IMR-90 (cell line): Measurements from ENCODE around the gene ARHGEF16. TPM values are rescaled to one million over a fixed set of nuclear protein-coding genes. Genes with fewer than 3 reads are reported as not detected.

Source experiments
- ATAC-seq: fragments of 200-7000 bp; cut with Tn5 transposase; 2 replicates; pipeline ENCODE4 v1.9.1; 2020; ENCODE audit warnings: low read depth, mild to moderate bottlenecking, moderate library complexity
- BruUV-seq: library from RNA; stranded (reverse); fragments of 400-500 nt; replicated peaks from 2 replicates; lab custom pipeline; 2021; lab: Mats Ljungman, UMichigan
- CTCF ChIA-PET: fragments of 300-600 bp; formaldehyde crosslinking; extraction: SDS; loops from one replicate; lab custom pipeline; 2021; ENCODE audit warnings: antibody characterized with exemption; lab: Yijun Ruan, JAX
- POLR2A ChIA-PET: fragments of 300-600 bp; sonication (Branson Sonifier 250); formaldehyde crosslinking; loops from one replicate; lab custom pipeline; 2022; ENCODE audit warnings: antibody characterized with exemption; ENCODE audit not compliant: unreplicated experiment; lab: Charles Lee
- DNase-seq: peaks from one replicate; pipeline ENCODE4 v3.0.0; 2013
- H2AFZ ChIP-seq: replicated peaks from 2 replicates; pipeline ENCODE3; 2013; ENCODE audit warnings: low read length, mild to moderate bottlenecking; ENCODE audit not compliant: poor library complexity
- H2AK5ac ChIP-seq: 2 replicates; pipeline ENCODE4 v1.6.1; 2013; ENCODE audit warnings: low read depth, low read length, inconsistent platforms
- H2AK9ac ChIP-seq: replicated peaks from 2 replicates; pipeline ENCODE3; 2013; ENCODE audit warnings: mild to moderate bottlenecking, low read depth, low read length, moderate library complexity; ENCODE audit not compliant: poor library complexity
- H2BK120ac ChIP-seq: 2 replicates; pipeline ENCODE4 v1.6.1; 2013; ENCODE audit warnings: low read depth, low read length, inconsistent platforms
- H2BK15ac ChIP-seq: 3 replicates; pipeline ENCODE4 v1.6.1; 2013; ENCODE audit warnings: low read depth, low read length, inconsistent platforms
- H2BK20ac ChIP-seq: 2 replicates; pipeline ENCODE4 v1.6.1; 2013; ENCODE audit warnings: low read depth, mild to moderate bottlenecking, inconsistent platforms, low read length, moderate library complexity
- H2BK5ac ChIP-seq: 2 replicates; pipeline ENCODE4 v1.6.1; 2013; ENCODE audit warnings: mild to moderate bottlenecking, low read depth, low read length, inconsistent platforms; ENCODE audit not compliant: poor library complexity, severe bottlenecking
- H3K14ac ChIP-seq: replicated peaks from 2 replicates; pipeline ENCODE4 v1.6.1; 2013; ENCODE audit warnings: low read depth, low read length, inconsistent platforms
- H3K18ac ChIP-seq: 2 replicates; pipeline ENCODE4 v1.6.1; 2013; ENCODE audit warnings: low read depth, low read length, control low read depth
- H3K23ac ChIP-seq: 2 replicates; pipeline ENCODE4 v1.6.1; 2013; ENCODE audit warnings: low read depth, low read length, inconsistent platforms
- H3K27ac ChIP-seq: 2 replicates; pipeline ENCODE4 v1.5.1; 2013; ENCODE audit warnings: mild to moderate bottlenecking, control low read depth, low read length; ENCODE audit not compliant: insufficient read depth
- H3K27me3 ChIP-seq: 2 replicates; pipeline ENCODE4 v1.6.1; 2013; ENCODE audit warnings: low read length; ENCODE audit not compliant: control insufficient read depth, insufficient read depth
- H3K36me3 ChIP-seq: 2 replicates; pipeline ENCODE4 v1.6.1; 2013; ENCODE audit warnings: low read length, mixed read lengths; ENCODE audit not compliant: control insufficient read depth, insufficient read depth
- H3K4ac ChIP-seq: 2 replicates; pipeline ENCODE4 v1.6.1; 2013; ENCODE audit warnings: low read depth, low read length, inconsistent platforms
- H3K4me1 ChIP-seq: 2 replicates; pipeline ENCODE4 v1.6.1; 2013; ENCODE audit warnings: low read length, mixed read lengths; ENCODE audit not compliant: control insufficient read depth, insufficient read depth
- H3K4me2 ChIP-seq: 2 replicates; pipeline ENCODE4 v1.6.1; 2013; ENCODE audit warnings: low read depth, mild to moderate bottlenecking, control low read depth, low read length, moderate library complexity
- H3K4me3 ChIP-seq: 2 replicates; pipeline ENCODE4 v1.5.1; 2013; ENCODE audit warnings: low read depth, mild to moderate bottlenecking, control low read depth, low read length, moderate library complexity; ENCODE audit not compliant: insufficient read depth
- H3K56ac ChIP-seq: 2 replicates; pipeline ENCODE4 v1.6.1; 2013; ENCODE audit warnings: low read length, inconsistent platforms; ENCODE audit not compliant: insufficient read depth; ENCODE audit errors: extremely low read depth
- H3K79me1 ChIP-seq, 2 experiments: 2 replicates each; pipeline ENCODE4 v1.6.1; 2013; ENCODE audit warnings: low read length in 2 of 2, inconsistent platforms in 1 of 2, low read depth in 1 of 2
- H3K9ac ChIP-seq: 2 replicates; pipeline ENCODE4 v1.6.1; 2013; ENCODE audit warnings: low read depth, low read length, control low read depth
- H3K9me1 ChIP-seq: 2 replicates; pipeline ENCODE4 v1.6.1; 2013; ENCODE audit warnings: low read length, inconsistent platforms; ENCODE audit not compliant: insufficient read depth
- H3K9me3 ChIP-seq: 2 replicates; pipeline ENCODE4 v1.6.1; 2013; ENCODE audit warnings: low read length; ENCODE audit not compliant: control insufficient read depth, insufficient read depth
- H4K20me1 ChIP-seq: 2 replicates; pipeline ENCODE4 v1.6.1; 2013; ENCODE audit warnings: low read length, inconsistent platforms; ENCODE audit not compliant: insufficient read depth
- H4K5ac ChIP-seq: 2 replicates; pipeline ENCODE4 v1.6.1; 2013; ENCODE audit warnings: mild to moderate bottlenecking, low read depth, low read length, control low read depth
- H4K8ac ChIP-seq, 2 experiments: 2 replicates each; pipeline ENCODE4 v1.6.1; 2013; ENCODE audit warnings: low read depth in 2 of 2, low read length in 2 of 2, control low read depth in 1 of 2, inconsistent platforms in 1 of 2
- H4K91ac ChIP-seq: 2 replicates; pipeline ENCODE4 v1.6.1; 2013; ENCODE audit warnings: low read depth, low read length, inconsistent platforms; ENCODE audit not compliant: insufficient read depth
- BHLHE40 ChIP-seq: fragments of 150-350 bp; IDR thresholded peaks from 2 replicates; pipeline ENCODE4 v1.6.1; 2016; ENCODE audit warnings: mild to moderate bottlenecking, low read depth, low read length
- CEBPB ChIP-seq: IDR thresholded peaks from 2 replicates; pipeline ENCODE4 v1.6.1; 2012; ENCODE audit warnings: low read depth, low read length, improper control_type of control experiment
- CHD1 ChIP-seq: IDR thresholded peaks from 2 replicates; pipeline ENCODE4 v1.6.1; 2012; ENCODE audit warnings: low read depth, low read length, improper control_type of control experiment
- ELK1 ChIP-seq: fragments of 150-350 bp; IDR thresholded peaks from 2 replicates; pipeline ENCODE4 v1.6.1; 2016; ENCODE audit warnings: low read depth, mild to moderate bottlenecking, low read length, moderate library complexity, borderline replicate concordance
- FOS ChIP-seq: fragments of 150-350 bp; IDR thresholded peaks from 2 replicates; pipeline ENCODE4 v1.6.1; 2016; ENCODE audit warnings: low read depth, low read length
- MAFK ChIP-seq: IDR thresholded peaks from 2 replicates; pipeline ENCODE4 v1.6.1; 2012; ENCODE audit warnings: low read depth, low read length, improper control_type of control experiment
- MAZ ChIP-seq: IDR thresholded peaks from 2 replicates; pipeline ENCODE4 v1.6.1; 2012; ENCODE audit warnings: low read depth, mild to moderate bottlenecking, low read length, improper control_type of control experiment, moderate library complexity, borderline replicate concordance
- MXI1 ChIP-seq: IDR thresholded peaks from 2 replicates; pipeline ENCODE4 v1.6.1; 2012; ENCODE audit warnings: low read depth, mild to moderate bottlenecking, low read length, moderate library complexity, borderline replicate concordance
- NFE2L2 ChIP-seq: fragments of 150-350 bp; IDR thresholded peaks from 2 replicates; pipeline ENCODE4 v1.6.1; 2016; ENCODE audit warnings: low read depth, mild to moderate bottlenecking, low read length
- POLR2A ChIP-seq: IDR thresholded peaks from 2 replicates; pipeline ENCODE4 v1.6.1; 2012; ENCODE audit warnings: mild to moderate bottlenecking, low read depth, low read length
- RAD21 ChIP-seq: IDR thresholded peaks from 2 replicates; pipeline ENCODE4 v1.6.1; 2012; ENCODE audit warnings: low read length, improper control_type of control experiment
- RCOR1 ChIP-seq: IDR thresholded peaks from 2 replicates; pipeline ENCODE4 v1.6.1; 2012; ENCODE audit warnings: mild to moderate bottlenecking, low read length, improper control_type of control experiment; ENCODE audit not compliant: insufficient replicate concordance
- RFX5 ChIP-seq: IDR thresholded peaks from 2 replicates; pipeline ENCODE4 v1.8.0; 2012; ENCODE audit warnings: low read depth, mild to moderate bottlenecking, low read length, moderate library complexity
- SMC3 ChIP-seq: fragments of 150-350 bp; IDR thresholded peaks from 2 replicates; pipeline ENCODE4 v1.6.1; 2016; ENCODE audit warnings: low read depth, mild to moderate bottlenecking, antibody characterized with exemption, low read length, moderate library complexity
- WGBS, 2 experiments: methylation state at CpG; one replicate each; pipeline versions ENCODE4 v1.1.5 to v1.1.7; 2013; ENCODE audit warnings: missing lambda C conversion rate in 2 of 2; ENCODE audit not compliant: insufficient read length in 1 of 2; ENCODE audit errors: extremely low coverage in 2 of 2; 5-methylcytosine and 5-hydroxymethylcytosine counted together
- dilution Hi-C: fragments of 300-500 bp; cut with HindIII; formaldehyde crosslinking; loops from one replicate; pipeline ENCODE4 v1.14.3; 2018; ENCODE audit warnings: low sequenced_read_pairs; ENCODE audit not compliant: unreplicated experiment
- in situ Hi-C: fragments of 300-500 bp; cut with MboI; formaldehyde crosslinking; loops from 3 replicates; pipeline ENCODE4 v1.14.3; 2019; ENCODE audit warnings: low sequenced_read_pairs, inconsistent platforms, mixed read lengths
- intact Hi-C: fragments of 100-400 bp; cut with micrococcal nuclease; formaldehyde crosslinking; loops from 2 replicates; pipeline ENCODE4 v1.10.0; 2022
- polyA plus RNA-seq, 3 experiments: library from polyadenylated mRNA; depleted of rRNA; stranded (reverse); fragments of >200 nt; gene quantifications; 2 replicates each; pipeline ENCODE4 v1.2.3, GENCODE V29; 2012; ENCODE audit warnings: low replicate concordance in 1 of 3
- total RNA-seq: library from RNA; depleted of rRNA; stranded (reverse); fragments of >200 nt; gene quantifications from 2 replicates; pipeline ENCODE4 v1.2.3, GENCODE V29; 2012
- TF ChIP-seq, protein P1 (sequence below): fragments of 150-350 bp; IDR thresholded peaks from 2 replicates; pipeline ENCODE4 v1.6.1; 2017; ENCODE audit warnings: mild to moderate bottlenecking, antibody characterized with exemption, low read length, low read depth
- TF ChIP-seq, protein P2 (sequence below): conservative IDR thresholded peaks from 2 replicates; pipeline ENCODE4 v1.5.1; 2012; ENCODE audit warnings: mild to moderate bottlenecking, low read depth, low read length, improper control_type of control experiment

The ARHGEF16 gene
- total and polyA plus RNA-seq, 2 of the 4 experiments (the other 2 are of a cell fraction) = 0.18 to 0.39 TPM

DNA sequence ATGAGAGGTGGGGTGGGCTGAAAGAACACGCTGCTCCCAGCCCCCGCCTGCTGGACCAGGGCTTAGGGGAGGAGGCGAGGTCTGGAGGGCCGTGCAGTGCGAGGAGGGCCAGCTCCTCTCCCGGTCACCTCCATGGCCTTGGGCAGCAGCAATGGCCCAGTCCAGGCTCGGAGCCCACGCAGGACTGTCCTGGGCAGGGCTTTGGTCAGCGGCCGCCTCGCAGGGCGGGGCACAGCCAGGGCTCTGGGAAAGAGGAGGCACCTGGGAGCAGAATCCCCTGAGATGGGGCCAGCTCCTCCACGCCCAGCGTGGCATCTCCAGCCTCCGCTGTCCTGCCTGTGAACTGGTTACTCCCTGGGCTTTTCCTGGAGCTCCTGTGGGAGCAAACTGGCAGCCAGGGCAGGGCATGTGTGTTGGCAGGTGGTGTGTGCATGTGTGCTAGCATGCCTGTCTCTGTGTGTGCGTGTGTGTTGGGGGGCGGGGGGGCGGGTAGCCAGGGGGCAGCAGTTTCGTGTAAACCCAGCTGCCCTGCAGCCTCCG is 27.4 kb downstream of the ARHGEF16 start:
- no TSS peak for BruUV-seq
- Histone ChIP-seq H4K20me1 (no peaks in the 10 kb centered on the region; the same call in 1 of the 2 replicates), H3K23ac (no peak overlapping the region), H3K9me3 (no peaks in the 10 kb centered on the region), H3K9me1 (no peaks in the 10 kb centered on the region), H2AK9ac (no peak overlapping the region), H3K14ac (no peak overlapping the region), H3K4me1 (no peaks in the 10 kb centered on the region), H2AK5ac (no peak overlapping the region), H3K56ac (no peak overlapping the region), H3K36me3 (no peaks in the 10 kb centered on the region), H3K79me1 (no peaks in the 10 kb centered on the region), H2AFZ (no peak overlapping the region), H3K27ac (no peak overlapping the region), H3K9ac (no peak overlapping the region), H3K18ac (no peak overlapping the region), H3K4me3 (no peak overlapping the region), H3K4ac (no peak overlapping the region), H2BK20ac (no peak overlapping the region), H3K4me2 (no peak overlapping the region), H2BK15ac (no peak overlapping the region), H4K5ac (no peak overlapping the region), H3K27me3 (peaks cover 2% of the 10 kb centered on the region; the same call in 1 of the 2 replicates), H2BK5ac (no peak overlapping the region), H4K91ac (no peak overlapping the region), H4K8ac (no peak overlapping the region), H2BK120ac (no peak overlapping the region)
- WGBS, 2 experiments = 64% methylated on average over 9 of the region's 20 CpGs; no CpG with 5 or more reads in 1 of the 2 experiments
- in situ Hi-C loops = no loop called here
- no peak for TF ChIP-seq CHD1
- no peak for TF ChIP-seq RAD21
- TF ChIP-seq, protein P1, sequence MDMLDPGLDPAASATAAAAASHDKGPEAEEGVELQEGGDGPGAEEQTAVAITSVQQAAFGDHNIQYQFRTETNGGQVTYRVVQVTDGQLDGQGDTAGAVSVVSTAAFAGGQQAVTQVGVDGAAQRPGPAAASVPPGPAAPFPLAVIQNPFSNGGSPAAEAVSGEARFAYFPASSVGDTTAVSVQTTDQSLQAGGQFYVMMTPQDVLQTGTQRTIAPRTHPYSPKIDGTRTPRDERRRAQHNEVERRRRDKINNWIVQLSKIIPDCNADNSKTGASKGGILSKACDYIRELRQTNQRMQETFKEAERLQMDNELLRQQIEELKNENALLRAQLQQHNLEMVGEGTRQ = no peak
- TF ChIP-seq MAZ = no peak
- no peak for TF ChIP-seq NFE2L2
- no peak for TF ChIP-seq CEBPB
- TF ChIP-seq RFX5 = no peak
- no peak for TF ChIP-seq MXI1
- no peak for TF ChIP-seq ELK1
- TF ChIP-seq, protein P2, sequence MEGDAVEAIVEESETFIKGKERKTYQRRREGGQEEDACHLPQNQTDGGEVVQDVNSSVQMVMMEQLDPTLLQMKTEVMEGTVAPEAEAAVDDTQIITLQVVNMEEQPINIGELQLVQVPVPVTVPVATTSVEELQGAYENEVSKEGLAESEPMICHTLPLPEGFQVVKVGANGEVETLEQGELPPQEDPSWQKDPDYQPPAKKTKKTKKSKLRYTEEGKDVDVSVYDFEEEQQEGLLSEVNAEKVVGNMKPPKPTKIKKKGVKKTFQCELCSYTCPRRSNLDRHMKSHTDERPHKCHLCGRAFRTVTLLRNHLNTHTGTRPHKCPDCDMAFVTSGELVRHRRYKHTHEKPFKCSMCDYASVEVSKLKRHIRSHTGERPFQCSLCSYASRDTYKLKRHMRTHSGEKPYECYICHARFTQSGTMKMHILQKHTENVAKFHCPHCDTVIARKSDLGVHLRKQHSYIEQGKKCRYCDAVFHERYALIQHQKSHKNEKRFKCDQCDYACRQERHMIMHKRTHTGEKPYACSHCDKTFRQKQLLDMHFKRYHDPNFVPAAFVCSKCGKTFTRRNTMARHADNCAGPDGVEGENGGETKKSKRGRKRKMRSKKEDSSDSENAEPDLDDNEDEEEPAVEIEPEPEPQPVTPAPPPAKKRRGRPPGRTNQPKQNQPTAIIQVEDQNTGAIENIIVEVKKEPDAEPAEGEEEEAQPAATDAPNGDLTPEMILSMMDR = no peak
- no peak for TF ChIP-seq BHLHE40
- no peak for TF ChIP-seq FOS
- TF ChIP-seq SMC3 = no peak
- TF ChIP-seq POLR2A = no peak
- TF ChIP-seq RCOR1 = no peak
- no peak for TF ChIP-seq MAFK
- intact Hi-C loops = no loop called here
- POLR2A ChIA-PET = no interaction called here
- CTCF ChIA-PET = interaction anchor here (1.2 kb wide), 1 partner anchor 29 kb away, joined by 6 read pairs; no protein-coding TSS in a partner anchor
- no peak for ATAC-seq
- no peak for DNase-seq
- dilution Hi-C loops = no loop called here
